HG03571 (cell line): ENCODE data around the gene LRFN3.
"Not testable (repeated sequence)": the region's sequence is repeated elsewhere in the genome, so short reads cannot be mapped to it uniquely, and the experiment has no call there.

Source experiments
- ATAC-seq: cut with Tn5 transposase; IDR thresholded peaks from one replicate; pipeline ENCODE4 v1.9.1; 2021; ENCODE audit not compliant: unreplicated experiment

Gene LRFN3

DNA sequence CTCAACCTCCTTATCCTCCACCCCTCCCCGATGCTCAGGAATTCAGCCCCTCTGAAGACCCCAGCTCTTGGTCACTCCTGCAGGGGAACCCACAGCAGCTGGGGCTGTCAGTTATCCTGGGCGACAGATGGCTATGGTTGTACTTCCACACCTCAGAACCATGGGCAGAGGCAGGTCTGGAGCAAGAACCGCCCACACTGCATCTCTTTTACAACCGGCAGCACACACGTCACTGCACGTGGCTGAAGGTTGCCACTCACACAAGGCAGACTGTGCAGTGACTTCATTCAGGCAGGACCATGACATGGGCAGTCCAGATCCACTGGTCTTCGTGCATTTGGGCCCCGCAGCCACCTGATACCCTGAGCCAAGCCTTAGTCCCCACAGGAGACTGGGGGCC lies 37.3 kb downstream of the LRFN3 start:
- ATAC-seq = no peak

DNA sequence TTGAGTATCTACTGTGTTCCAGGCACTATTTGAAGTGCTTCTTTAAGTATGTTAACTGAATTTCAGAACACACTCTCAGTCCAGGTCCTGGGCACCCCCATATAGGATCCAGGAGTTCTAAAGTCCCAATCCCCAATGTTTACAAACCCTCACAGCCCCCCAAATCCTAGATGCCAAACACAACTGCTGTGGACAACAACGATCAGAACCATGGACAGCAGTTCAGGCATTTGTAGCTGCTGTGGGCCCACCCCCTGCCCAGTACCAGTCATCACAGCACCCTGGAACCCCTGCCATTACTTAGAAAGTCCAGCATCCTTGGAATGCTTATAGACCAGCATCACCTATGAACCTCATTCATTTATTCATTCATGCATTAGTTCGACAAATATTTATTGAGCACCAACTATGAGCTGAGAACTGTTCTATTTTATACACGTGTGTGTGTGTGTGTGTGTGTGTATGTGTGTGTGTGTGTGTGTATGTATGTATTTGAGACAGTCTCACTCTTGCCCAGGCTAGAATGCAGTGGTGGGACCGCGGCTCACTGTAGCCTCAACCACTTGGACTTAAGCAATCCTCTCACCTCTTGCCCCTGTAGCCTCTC lies 39.5 kb downstream of the LRFN3 start:
- ATAC-seq = no peak

DNA sequence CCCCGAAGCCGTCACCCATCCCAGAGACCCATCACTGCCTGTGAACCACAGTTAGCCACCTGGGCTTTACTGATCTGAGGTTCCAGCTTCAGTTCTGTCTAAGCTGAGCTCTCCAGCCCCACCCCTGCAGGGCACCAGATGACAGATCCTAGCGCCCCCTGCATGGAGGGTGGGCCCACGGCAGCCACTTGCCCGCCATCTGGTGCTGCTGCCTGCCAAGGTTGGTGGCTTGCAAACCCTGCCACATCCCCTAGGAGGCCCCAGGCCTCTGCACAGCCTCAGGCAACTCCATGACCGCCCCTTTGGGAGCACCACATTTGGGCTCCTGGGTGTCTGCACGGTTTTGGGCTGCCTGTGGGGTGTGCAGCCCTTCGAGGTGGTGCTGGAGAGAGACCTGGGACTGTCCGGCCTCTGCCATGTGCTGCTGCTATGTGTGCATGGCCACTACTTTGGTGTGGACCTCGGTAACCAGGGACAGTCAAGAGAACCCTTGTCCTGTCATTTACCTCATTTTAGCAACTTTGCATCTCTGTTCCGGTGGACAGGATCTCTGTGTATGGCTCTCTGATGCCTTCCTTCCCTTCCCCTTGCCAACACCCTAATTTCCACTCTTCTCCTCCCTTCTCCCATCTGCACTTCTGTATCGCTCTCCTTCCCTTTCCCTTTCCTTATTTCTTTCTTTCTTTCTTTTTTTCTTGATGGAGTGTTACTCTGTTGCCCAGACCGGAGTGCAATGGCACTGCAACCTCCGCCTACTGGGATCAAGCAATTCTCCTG lies 41.5 kb downstream of the LRFN3 start:
- ATAC-seq = no peak

DNA sequence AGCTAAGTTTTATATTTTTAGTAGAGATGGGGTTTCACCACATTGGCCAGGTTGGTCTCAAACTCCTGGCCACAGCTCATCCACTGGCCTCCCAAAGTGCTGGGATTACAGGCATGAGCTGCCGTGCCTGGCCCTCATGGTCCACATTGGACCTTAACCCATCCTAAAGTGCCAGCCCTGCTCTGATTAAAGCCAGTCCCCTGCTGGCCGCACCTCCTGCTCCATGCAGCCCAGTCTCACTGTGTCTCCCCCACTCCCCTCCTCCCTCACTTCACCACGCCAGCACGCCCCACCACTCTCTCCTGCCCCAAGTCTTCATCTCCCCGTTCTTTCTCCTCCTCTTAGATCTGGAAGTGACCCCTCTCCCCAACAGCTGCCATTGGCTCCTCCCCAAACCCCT lies 42.1 kb downstream of the LRFN3 start:
- no peak for ATAC-seq

DNA sequence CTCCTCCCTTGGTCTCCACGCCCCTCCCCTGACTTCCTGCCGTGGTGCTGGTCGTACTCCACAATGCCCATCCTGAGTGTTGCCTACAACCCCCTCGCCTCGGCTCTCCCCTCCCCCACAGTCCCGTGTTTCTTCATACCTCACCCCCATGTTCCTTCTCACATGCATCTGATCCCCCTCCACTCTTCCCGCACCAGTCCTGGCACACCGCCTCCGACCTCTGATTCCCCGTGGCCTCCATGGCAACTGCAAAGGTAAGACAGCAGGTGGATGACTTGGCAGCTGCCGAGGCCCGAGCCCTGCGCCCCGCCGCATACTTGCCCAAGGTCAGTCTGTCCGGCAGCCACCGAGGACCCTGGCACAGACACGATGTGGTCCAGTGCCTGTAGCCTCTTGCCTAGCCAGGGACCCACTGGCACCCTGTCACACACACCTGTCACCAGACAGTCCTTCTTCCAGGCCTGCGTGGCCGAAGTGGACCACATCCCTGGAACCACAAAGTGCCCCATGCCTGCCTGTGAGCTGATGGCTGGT lies 42.7 kb downstream of the LRFN3 start:
- ATAC-seq = no peak

DNA sequence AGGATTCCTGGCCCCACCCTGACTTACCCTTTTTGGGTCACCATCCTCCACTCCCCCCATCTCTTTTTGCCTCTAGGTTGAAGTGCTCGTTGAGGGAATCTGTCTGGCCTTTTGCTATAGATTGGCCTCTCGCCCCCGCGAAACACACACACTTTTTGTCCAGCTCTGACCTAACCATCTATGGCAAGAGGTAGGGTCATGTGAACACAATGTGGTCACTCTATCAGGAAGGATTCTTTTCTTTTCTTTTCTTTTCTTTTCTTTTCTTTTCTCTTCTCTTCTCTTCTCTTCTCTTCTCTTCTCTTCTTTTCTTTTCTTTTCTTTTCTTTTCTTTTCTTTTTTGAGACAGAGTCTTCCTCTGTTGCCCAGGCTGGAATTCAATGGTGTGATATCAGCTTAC lies 44.8 kb downstream of the LRFN3 start:
- ATAC-seq = not testable (repeated sequence)

DNA sequence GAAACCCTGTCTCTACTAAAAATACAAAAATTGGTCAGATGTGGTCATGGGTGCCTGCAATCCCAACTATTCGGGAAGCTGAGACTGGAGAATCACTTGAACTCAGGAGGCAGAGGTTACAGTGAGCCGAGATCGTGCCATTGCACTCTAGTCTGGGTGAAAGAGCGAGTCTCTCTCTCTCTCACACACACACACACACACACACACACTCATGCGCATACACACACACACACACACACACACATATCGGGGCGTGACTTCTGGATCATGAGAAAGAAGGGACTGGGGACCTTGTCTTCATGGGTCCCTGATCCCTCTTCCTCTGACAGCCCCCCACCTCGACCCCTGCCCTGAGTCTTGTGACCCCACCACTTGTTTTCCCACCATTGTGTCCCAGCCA lies 47.0 kb downstream of the LRFN3 start:
- no peak for ATAC-seq

DNA sequence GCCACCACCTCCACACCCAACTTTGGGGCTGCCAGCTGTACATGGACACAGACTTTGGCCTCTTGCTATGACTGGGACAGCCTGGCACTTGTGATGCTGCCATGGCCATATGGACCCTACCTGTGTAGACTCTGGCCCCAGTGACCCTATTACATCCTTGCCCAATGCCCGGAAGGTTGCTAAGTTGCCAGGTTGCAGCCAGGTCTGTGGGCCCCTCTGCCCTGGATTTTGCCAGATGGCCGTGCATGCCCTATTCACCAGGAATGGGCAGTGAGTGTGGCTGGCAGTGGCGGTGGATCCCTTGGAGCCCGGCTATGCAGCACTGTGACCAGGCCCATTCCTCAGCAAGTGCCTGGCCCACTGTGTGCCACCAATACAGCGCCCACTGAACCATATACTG lies 49.9 kb downstream of the LRFN3 start:
- no peak for ATAC-seq

DNA sequence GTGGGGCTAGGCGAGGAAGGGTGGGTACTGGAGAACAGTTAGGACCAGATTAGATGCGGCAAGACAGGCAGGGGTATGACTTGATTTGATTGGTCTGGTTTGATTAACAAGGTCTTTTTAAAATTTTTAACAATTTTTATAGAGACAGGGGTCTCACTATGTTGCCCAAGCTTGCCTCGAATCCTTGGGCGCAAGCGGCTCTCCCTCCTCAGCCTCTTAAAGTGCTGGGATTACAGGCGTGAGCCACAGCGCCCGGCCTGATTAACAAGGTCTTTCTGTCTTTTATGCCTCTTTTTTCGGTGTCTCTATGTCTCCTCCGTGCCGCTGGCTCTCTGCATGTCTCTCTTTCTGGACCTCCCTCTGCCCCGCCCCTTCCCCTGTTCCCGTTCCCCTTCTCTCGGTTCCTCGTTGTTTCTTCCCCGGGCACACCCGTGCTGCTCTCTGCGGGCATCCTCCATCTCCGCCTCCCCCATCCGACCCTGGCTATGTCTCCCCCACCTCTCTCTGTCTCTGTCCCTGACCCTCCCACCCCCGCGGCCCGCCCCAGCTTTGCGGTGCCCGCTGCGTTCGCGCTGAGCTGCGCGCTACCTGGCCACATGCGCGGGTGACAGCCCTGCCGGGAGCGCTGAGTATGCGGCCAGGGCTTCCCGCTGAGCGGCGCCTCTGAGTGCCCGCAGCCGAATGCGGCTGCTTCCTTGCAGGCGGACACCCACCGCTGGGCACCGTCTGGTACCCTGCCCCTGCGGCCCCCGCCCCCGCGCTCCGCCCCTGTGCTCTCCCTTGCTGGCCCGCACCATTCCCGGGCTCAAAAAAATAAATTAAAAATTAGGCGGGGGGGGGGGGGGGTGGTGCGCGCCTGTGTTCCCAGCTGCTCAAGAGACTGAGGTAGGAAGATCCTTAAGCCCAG lies 50.7 kb downstream of the LRFN3 start:
- ATAC-seq = no peak

DNA sequence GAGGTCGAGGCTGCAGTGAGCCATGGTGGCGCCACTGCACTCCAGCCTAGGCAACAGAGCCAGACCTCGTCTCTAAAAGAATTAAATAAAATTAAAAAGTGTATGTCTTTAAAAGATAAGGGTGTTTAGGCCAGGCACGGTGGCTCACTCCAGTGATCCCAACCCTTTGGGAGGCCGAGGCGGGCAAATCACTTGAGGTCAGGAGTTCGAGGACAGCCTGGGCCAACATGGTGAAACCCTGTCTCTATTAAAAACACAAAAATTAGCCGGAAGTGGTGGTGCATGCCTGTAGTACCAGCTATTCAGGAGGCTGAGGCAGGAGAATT lies 51.4 kb downstream of the LRFN3 start:
- no peak for ATAC-seq

DNA sequence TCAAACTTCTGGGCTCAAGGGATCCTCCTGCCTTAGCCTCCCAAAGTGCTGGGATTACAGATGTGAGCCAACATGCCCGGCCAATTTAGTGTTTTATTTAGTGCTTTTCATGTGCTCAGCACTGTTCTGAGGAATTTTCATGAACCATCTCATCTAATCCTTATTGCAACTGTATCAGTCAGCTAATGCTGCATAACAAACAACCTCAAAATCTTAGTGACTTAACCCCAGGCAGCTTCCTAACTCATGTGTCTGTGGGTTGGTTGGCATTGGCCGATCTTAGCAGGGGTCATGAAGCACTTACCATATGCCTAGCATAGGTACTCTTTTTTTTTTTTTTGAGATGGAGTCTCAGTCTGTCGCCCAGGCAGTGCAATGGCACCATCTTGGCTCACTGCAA lies 52.6 kb downstream of the LRFN3 start:
- no peak for ATAC-seq

DNA sequence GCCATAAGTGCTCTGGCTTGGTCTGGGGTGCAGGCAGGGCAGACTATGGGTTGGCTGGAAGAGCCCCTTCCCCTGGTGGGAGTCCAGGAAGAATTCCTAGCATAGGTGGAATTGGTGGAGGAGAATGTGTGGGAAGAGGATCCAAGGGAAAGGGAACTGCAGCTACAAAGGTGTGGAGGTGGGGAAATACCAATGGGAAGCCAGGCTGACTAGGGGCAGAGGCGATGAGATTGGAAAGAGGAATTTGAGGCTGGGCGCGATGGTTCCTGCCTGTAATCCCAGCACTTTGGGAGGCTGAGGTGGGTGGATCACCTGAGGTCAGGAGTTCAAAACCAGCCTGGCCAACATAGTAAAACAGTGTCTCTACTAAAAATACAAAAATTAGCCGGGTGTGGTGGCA lies 54.0 kb downstream of the LRFN3 start:
- ATAC-seq = no peak

DNA sequence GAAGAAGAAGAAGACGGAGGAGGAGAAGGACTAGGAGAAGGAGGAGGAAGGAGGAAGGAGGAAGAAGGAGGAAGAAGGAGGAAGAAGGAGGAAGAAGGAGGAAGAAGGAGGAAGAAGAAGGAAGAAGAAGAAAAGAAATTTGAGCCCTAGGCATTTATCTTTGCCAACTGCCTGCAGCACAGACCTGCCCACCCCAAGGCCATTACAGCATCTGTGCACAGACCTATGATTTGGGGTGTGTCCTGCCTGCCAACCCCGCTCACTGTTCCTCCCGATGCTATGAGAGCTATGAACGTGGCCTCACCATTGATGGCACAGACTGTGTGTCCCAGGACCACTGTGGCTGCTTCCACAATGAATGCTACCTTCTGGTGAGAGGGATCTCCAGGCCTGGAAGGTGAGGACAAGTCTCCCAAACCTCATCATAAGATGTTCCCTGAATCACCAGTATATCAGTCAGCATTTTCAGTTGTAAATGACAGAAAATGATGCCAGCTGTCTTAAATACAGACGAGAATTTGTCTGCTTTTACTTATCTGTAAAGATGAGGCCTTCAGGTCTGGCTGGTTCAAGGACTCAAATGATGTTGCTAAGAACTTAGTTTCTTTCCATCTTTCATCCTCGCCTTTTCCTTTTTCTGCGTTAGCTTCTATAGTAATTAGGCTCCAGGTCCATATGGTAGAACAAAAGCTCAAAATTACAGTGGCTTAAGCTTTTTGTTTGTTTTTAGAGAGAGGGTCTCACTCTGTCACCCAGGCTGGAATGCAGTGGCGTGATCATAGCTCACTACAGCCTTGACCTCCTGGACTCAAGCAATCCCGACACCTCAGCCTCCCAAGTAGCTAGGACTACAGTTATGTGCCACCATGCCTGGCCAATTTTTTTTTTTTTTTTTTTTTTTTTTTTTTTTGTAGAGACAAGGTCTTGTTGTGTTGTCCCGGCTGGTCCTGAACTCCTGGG lies 54.9 kb downstream of the LRFN3 start:
- no peak for ATAC-seq

DNA sequence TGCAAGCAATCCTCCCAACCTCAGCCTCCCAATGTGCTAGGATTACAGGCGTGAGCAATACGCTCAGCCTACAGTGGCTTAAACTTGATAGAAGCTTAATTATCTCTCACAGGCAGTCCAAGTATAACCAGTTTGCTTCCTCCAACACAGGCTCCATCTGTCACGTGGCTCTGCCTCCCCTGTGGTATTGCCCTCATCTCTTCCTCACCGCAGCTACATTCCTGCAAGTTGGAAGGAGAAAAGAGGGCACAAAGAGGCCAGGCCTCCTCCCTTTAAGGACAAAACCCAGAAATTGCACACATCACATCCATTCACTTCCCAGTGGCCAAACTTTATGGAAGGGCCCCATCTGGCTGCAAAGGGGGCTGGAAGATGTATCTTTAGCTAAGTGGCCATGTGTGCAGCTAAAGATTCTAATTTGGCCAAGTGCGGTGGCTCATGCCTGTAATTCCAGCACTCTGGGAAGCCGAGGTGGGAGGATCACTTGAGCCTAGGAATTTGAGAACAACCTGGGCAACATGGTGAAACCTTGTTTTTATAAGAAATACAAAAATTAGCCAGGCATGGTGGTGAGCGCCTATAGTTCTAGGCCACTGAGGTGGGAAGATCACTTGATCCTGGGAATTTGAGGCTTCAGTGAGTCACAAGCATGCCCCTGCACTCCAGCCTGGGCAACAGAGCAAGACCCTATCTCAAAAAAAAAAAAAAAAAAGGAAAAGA lies 55.7 kb downstream of the LRFN3 start:
- ATAC-seq = no peak

DNA sequence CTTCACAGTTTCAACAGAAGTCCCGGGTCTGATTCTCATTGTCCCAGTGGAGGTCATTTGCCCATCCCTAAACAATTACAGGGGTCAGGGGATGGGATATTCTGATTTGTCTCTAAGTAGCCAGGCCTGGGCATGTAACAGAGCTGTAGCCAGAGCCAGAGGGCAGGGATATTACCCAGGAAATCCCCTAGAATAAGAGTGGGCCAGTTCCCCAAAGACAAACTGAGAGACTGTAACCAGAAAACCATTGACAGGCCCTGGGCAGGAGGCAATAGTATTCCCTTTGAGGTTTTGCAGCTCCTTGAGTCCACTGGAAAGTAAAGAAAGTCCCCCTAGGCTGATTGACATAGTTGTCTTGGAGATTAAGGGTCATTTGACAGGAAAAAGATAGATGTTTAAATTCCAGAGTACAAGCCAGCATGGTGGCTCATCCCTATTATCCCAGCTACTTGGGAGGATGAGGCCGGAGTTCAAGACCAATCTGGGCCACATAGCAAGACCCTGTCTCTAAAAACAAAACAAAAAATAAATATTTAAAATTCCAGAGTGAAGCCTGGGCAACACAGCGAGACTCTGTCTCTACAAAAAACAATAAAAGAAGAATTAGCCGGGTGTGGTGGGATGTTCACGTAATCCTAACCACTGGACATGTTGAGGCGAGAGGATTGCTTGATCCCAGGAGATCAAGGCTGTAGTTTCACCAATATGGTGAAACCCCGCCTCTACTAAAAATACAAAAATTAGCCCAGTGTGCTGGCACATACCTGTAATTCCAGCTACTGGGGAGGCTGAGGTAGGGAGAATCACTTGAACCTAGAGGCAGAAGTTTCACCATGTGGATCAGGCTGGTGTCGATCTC lies 57.0 kb downstream of the LRFN3 start:
- no peak for ATAC-seq

DNA sequence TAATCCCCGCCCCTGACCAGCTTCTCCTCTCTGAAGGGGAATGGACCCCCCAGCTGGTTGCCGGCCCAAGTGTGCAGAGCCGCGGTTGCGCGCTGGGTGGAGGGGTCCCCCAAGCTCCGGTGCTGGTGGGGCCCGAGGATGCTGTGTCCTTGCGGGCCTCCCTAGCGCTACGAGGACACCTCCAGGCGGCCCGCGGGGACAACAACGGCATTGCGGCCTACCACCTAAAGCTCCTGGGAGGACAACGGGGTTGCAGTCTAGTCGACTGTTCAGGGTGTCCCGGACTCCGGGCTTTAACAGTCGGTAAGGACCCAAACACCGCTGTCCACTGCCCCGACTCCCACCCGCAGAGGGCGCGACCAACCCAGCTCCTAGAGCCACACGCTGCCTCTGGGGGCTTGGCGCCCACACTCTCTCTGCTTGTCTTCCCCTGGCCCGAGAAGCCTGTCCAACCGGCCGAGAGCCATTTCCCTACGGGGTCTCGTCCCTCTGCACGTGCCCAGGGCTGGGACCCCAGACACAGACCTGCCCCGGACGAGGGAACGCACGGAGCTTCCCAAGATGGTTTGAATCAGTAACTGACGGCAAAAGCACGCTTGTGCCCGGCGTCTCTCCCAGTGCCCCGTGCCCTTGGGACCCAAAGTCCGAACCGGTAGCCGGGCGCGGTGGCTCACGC lies 57.9 kb downstream of the LRFN3 start:
- no peak for ATAC-seq
